HG03196 (cell line): ENCODE data around the gene ITIH2.
"Not testable (repeated sequence)": the region's sequence is repeated elsewhere in the genome, so short reads cannot be mapped to it uniquely, and the experiment has no call there.

Experiments used
- ATAC-seq: cut with Tn5 transposase; IDR thresholded peaks from one replicate; pipeline ENCODE4 v1.9.1; 2021; ENCODE audit not compliant: unreplicated experiment

Gene ITIH2

DNA sequence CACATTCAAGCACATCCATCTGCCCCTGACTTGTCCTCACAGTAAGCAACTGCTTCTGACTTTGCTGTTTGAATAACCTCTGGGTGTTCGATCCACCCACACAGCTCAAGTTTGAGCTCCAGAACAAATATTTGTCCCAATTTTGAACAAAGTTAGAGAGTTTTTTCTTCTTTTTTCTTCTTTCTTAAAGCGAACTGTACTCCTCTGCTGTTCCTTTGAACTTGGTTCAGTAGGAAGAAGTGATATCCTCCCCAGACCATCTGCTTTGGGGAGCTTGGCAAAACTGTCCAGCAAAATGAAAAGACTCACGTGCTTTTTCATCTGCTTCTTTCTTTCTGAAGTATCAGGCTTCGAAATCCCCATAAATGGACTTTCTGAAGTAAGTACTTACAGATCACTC, at the start of gene ITIH2:
TSS of gene ITIH2 (plus strand) at position 177 of the 400 bp plus-strand sequence. CDS start at position 296, 119 bp downstream.
- no peak for ATAC-seq

DNA sequence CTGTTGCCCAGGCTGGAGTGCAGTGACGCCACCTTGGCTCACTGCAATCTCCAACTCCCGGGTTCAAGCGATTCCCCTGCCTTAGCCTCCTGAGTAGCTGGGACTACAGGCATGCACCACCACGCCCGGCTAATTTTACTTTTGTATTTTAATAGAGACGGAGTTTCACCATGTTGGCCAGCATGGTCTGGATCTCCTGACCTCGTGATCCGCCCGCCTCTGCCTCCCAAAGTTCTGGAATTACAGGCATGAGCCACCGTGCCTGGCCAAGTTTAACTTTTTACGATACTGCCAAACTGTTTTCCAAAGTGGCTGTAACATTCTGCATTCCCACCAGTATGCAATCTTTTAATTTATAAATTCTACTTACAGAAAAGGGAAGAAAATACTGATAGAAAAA, 46.0 kb upstream of the ITIH2 start:
- ATAC-seq, result not testable (repeated sequence)

DNA sequence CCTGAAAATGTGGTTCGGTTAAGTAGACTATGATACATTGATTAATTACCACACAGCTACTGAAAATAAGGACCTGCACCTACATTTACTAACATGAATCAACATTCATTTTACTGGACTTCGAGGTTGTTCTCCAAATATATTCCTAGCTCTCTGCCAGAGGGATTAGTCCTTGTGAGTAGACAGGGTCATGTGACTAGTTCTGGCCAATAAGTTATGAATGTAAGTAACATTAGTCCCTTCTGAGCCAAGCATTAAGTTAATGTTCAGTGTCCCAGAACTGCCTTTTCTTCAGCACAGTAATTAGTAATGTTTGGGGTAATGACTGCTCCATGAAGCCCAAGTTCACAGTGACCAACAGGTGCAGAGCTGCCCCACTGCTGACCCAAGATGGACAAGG, 45.6 kb upstream of the ITIH2 start:
- ATAC-seq, result no peak

GRCh38 chr10:7659560-7659959, 43.6 kb upstream of the ITIH2 start:
- ATAC-seq, result no peak

DNA sequence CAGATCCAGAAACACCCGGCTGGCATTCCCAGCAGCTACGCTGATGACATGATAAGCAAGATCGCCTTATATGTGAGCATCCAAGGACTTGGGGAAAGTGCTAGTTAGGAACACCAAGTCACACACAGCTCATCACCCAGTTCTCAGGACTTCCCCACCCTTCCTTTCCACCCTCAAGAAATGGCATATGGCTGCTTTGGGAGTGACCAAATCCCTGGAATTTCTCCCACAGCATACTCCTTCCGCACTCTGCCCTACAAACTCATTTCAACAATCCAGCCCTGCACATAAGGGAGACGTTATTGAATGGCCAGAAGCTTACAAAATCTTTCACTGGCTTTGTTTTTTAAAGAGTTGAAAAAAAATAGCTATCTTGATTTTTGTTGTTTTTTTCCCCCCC, 40.6 kb upstream of the ITIH2 start:
- ATAC-seq, result no peak

DNA sequence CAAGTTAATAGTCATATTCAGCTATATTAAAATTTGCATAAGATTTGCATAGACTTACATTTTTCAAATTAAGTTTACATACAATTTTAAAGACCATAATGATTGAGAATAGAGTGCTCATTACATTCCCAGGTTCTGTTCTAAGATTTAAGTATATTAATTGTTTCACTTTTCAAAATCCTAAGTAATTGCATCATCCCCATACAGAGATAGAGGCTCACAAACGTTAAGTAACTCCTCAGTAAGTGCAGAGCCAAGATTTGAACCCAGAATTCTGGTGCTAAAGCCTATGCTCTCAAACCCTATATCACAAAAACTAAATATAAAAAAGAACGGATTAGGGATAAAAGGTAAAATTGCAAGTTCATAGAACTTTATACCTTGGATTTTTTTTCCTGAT, 38.4 kb upstream of the ITIH2 start:
- no peak for ATAC-seq

DNA sequence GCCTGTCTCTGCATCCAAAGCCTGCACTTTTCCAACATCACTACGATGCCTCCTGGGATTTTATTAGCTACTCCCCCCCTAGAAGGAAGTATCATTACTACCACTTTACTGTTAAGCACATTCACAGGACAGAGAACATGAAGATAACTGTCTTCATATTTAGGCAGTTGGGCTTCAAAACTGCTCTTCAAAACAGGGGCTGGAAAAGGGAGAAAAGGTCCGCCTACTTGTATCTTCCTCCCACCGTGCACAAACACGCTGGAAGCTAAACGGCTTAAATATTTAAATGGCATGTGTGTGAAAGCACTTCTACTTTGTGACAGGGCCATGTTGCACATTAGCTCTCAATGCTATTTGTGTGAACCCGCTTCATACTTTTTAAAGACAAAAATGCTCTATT, 37.3 kb upstream of the ITIH2 start:
- no peak for ATAC-seq

GRCh38 chr10:7666253-7667023, 36.7 kb upstream of the ITIH2 start, which contains the start of gene ITIH5:
Gene ITIH5 (minus strand): TSS chr10:7666966. CDS start chr10:7666892, 74 bp downstream.
- no peak for ATAC-seq

- no peak for ATAC-seq
Measured at GRCh38 chr10:7667262-7668141, 35.6 kb upstream of the ITIH2 start.

GRCh38 chr10:7670157-7670556, 33.0 kb upstream of the ITIH2 start:
- ATAC-seq, result no peak

DNA sequence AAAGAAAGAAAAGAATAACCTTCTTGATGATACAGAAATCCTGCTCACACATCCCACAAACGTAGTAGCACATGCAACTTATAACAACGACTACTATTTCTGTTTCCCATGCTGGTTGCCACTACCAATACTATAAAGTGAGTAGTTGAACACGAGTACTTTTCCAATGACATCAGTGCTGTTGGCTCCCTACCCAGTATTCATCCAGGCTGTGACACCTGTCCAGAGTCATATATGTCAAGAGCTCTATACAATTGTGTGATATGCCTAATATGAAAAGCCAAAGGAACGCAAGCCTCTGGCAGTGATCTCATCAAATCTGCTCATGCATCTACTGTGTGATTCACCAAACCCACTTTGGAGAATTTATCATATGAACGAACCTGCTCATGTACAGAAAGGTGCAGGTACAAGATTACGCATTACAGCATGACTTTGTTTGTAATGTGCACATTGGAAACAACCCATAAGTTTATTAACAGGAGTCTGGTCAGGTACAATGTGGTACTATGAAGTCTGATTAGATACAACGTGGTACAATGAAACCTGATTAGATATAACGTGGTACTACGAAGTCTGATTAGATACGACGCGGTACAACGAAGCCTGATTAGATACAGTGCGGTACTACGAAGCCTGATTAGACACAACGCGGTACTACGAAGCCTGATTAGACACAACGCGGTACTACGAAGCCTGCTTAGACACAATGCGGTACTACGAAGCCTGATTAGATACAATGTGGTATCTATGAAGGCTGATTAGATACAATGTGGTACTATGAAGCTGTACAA, 30.6 kb upstream of the ITIH2 start:
- ATAC-seq, result no peak

GRCh38 chr10:7679256-7679655, 23.9 kb upstream of the ITIH2 start:
- no peak for ATAC-seq

DNA sequence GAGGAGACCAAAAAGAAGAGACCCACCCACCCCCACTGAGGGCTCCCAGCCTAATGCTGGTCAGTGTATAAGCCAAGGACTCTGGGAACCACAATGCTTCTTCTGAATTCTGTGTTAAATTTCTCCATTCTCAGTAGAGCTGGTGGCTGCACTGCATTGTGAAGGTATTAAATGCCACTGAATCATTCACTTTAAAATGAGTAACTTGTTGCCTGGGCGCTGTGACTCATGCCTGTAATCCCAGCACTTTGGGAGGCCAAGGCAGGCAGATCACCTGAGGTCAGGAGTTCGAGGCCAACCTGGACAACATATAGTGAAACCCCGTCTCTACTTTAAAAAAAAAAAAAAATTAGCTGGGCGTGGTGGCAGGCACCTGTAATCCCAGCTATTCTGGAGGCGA, 23.0 kb upstream of the ITIH2 start:
- not testable (repeated sequence) for ATAC-seq

DNA sequence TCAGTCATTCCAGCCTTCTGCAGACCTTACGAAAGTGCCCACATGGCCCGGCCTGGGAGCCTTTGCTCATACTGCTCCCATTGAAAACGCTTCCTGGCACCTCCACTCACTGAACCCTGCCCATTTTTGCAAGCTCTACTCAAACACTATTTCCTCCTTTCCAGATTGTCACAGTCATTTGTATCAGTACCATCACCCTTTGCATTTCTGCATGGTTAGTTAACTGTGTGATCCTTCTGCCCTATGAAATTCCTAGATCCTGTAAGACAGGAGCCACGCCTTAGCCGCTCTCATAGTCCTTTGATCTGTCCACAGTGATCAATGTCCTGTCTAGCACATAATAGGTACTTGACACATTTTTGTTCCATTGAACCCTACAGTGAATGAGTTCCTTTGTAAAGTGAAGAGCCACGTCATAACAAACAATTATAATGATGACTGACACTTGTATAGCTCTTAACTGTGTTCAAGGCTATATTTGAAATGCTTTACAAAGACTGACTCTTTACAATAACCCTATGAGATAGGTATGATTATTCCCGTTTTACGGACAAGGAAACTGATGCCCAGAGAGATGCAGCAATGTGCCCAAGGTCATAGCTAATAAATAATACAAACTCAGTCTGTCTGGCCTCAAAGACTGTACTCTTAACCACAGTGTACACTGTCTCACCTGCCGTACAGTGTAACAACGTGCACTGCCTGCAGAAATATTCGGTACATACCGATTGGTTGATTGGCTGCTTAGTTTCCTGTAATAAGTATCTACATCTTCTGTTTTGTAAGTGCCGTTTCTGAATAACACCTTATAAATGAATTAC, 16.6 kb upstream of the ITIH2 start:
- ATAC-seq, result no peak

- peak; percentile 96 for ATAC-seq
Measured at GRCh38 chr10:7687228-7687907, 15.7 kb upstream of the ITIH2 start.

- ATAC-seq, result no peak
Measured at GRCh38 chr10:7689591-7689990, 13.5 kb upstream of the ITIH2 start.

DNA sequence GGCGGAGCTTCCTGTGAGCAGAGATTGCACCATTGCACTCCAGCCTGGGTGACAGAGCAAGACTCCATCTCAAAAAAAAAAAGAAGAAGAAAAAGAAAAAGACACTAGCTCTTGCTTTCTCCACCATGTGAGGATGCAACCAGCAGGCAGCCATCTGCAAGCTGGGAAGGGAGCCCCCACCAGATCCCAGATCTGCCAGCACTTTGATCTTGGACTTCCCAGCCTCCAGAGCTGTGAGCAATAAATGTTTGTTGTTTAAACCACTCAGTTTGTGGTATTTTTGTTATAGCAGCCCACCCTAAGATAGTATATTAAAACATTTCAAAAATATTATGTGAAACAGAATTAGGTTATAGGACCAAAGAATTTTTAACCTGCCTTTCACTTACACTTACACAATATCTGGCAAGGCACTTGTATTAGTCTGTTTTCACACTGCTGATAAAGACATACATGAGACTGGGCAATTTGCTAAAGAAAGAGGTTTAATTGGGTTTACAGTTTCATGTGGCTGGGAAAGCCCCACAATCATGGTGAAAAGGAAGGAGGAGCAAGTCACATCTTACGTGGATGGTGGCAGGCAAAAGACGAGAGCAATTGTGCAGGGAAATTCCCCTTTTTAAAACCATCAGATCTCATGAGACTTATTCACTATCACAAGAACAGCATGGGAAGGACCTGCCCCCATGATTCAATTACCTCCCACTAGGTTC, 12.1 kb upstream of the ITIH2 start:
- not testable (repeated sequence) for ATAC-seq

- not testable (repeated sequence) for ATAC-seq
Measured at GRCh38 chr10:7692368-7692767, 10.7 kb upstream of the ITIH2 start.

- not testable (repeated sequence) for ATAC-seq
Measured at GRCh38 chr10:7693194-7693593, 9.9 kb upstream of the ITIH2 start.
